SU-DHL-6 (cell line): ENCODE results near the gene MAPK13.
A peak's percentile ranks its signal among the peaks of the same experiment; 100 is the strongest.

Source experiments
- H2AFZ ChIP-seq: fragments of 200-600 bp; sonication (generic); 2 replicates; pipeline ENCODE4 v1.6.1; 2014; ENCODE audit warnings: low read depth, mild to moderate bottlenecking, moderate library complexity, mixed read lengths, antibody characterized with exemption, low read length; ENCODE audit not compliant: severe bottlenecking
- H3F3A ChIP-seq: fragments of 200-600 bp; shearing (Covaris generic); 2 replicates; pipeline ENCODE4 v1.6.0; 2016; ENCODE audit warnings: antibody characterized with exemption, mild to moderate bottlenecking; ENCODE audit not compliant: insufficient read depth
- H3K27ac ChIP-seq: fragments of 200-600 bp; sonication (generic); 2 replicates; pipeline ENCODE4 v1.5.1; 2016; ENCODE audit warnings: low read depth, mild to moderate bottlenecking, low read length, moderate library complexity, mixed read lengths
- H3K27me3 ChIP-seq: fragments of 200-600 bp; sonication (generic), shearing (Covaris generic); 2 replicates; pipeline ENCODE4 v1.6.0; 2014; ENCODE audit warnings: mild to moderate bottlenecking, low read length
- H3K36me3 ChIP-seq: fragments of 200-600 bp; sonication (generic); 2 replicates; pipeline ENCODE4 v1.6.1; 2014; ENCODE audit warnings: mild to moderate bottlenecking, low read length, mixed read lengths
- H3K4me2 ChIP-seq: fragments of 300-600, 200-600 bp; shearing (Covaris generic), sonication (generic); 2 replicates; pipeline ENCODE4 v1.6.0; 2014; ENCODE audit warnings: low read length, low read depth, mild to moderate bottlenecking; ENCODE audit not compliant: poor library complexity, severe bottlenecking
- H3K4me3 ChIP-seq: fragments of 200-600 bp; sonication (generic); 2 replicates; pipeline ENCODE4 v1.5.1; 2014; ENCODE audit warnings: antibody characterized with exemption, low read length, mild to moderate bottlenecking, mixed read lengths; ENCODE audit not compliant: insufficient read depth, poor library complexity, severe bottlenecking
- H3K79me2 ChIP-seq: fragments of 200-600 bp; sonication (generic); 2 replicates; pipeline ENCODE4 v1.6.1; 2014; ENCODE audit warnings: mild to moderate bottlenecking, low read length, moderate library complexity; ENCODE audit not compliant: insufficient read depth
- H3K9ac ChIP-seq: fragments of 200-600 bp; sonication (generic); 2 replicates; pipeline ENCODE4 v1.7.0; 2014; ENCODE audit warnings: mild to moderate bottlenecking, low read length
- H3K9me2 ChIP-seq: fragments of 200-600 bp; sonication (generic); replicated peaks from 2 replicates; pipeline ENCODE4 v1.6.1; 2014; ENCODE audit warnings: low read length; ENCODE audit not compliant: insufficient read depth
- H3K9me3 ChIP-seq: fragments of 200-600 bp; sonication (generic); 2 replicates; pipeline ENCODE4 v1.6.1; 2014; ENCODE audit warnings: low read length, mixed read lengths; ENCODE audit not compliant: insufficient read depth
- H4K20me1 ChIP-seq: fragments of 200-600 bp; sonication (generic); 2 replicates; pipeline ENCODE4 v1.6.1; 2014; ENCODE audit warnings: low read depth, mild to moderate bottlenecking, antibody characterized with exemption, low read length, moderate library complexity, mixed read lengths
- CTCF ChIP-seq: fragments of 200-600 bp; sonication (generic); IDR thresholded peaks from one replicate; pipeline ENCODE4 v1.5.1; 2017; ENCODE audit warnings: antibody characterized with exemption, mild to moderate bottlenecking, low read length, moderate library complexity; ENCODE audit not compliant: insufficient read depth, poor library complexity, severe bottlenecking
- EZH2phosphoT487 ChIP-seq: fragments of 200-600 bp; sonication (generic), shearing (Covaris generic); conservative IDR thresholded peaks from 2 replicates; pipeline ENCODE4 v1.6.1; 2018; ENCODE audit warnings: mild to moderate bottlenecking, antibody characterized with exemption, low read length, moderate library complexity, mixed read lengths

MAPK13 gene

DNA sequence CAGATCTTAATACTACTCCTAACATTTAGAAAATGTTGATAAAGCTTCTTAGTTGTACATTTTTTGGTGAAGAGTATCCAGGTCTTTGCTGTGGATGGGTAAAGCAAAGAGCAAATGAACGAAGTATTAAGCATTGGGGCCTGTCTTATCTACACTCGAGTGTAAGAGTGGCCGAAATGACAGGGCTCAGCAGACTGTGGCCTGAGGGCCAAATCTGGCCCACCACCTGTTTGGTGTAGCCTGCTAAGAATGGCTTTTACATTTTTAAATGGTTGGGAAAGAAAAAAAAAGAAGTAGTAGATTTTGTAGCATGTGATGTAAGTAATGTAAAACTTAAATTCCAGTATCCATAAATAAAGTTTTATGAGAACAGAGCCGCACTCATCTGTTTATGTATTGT is 19.4 kb upstream of the MAPK13 start:
- Histone ChIP-seq H3K27me3 (no peaks in the 10 kb centered on the region), H4K20me1 (no peaks in the 10 kb centered on the region), H3K27ac (peak overlapping the region; percentile 91), H3K9me3 (no peaks in the 10 kb centered on the region), H3K36me3 (peaks cover 6% of the 10 kb centered on the region; the same call in 1 of the 2 replicates), H3K4me2 (peak overlapping the region; percentile 54), H3K79me2 (peaks cover 9% of the 10 kb centered on the region; the same call in 1 of the 2 replicates), H3F3A (peaks cover 84% of the 10 kb centered on the region), H3K9me2 (no peaks in the 10 kb centered on the region), H2AFZ (no peak overlapping the region), H3K4me3 (no peak overlapping the region), H3K9ac (peak overlapping the region; percentile 39)
- TF ChIP-seq EZH2phosphoT487, result no peak
- TF ChIP-seq CTCF, result no peak

GRCh38 chr6:36111526-36111925 is 18.8 kb upstream of the MAPK13 start:
- H3K4me3 ChIP-seq, result no peak overlapping the region
- peak overlapping the region; percentile 91 for H3K27ac ChIP-seq
- H2AFZ ChIP-seq, result no peak overlapping the region
- H3K36me3 ChIP-seq, result peaks cover 2% of the 10 kb centered on the region; the same call in 1 of the 2 replicates
- H3K9me2 ChIP-seq, result no peaks in the 10 kb centered on the region
- H3K79me2 ChIP-seq, result peaks cover 9% of the 10 kb centered on the region; the same call in 1 of the 2 replicates
- TF ChIP-seq EZH2phosphoT487 (no peak), CTCF (no peak)
- peak overlapping the region; percentile 54 for H3K4me2 ChIP-seq
- peaks cover 91% of the 10 kb centered on the region for H3F3A ChIP-seq
- no peaks in the 10 kb centered on the region for H4K20me1 ChIP-seq
- peak overlapping the region; percentile 39 for H3K9ac ChIP-seq
- no peaks in the 10 kb centered on the region for H3K9me3 ChIP-seq
- no peaks in the 10 kb centered on the region for H3K27me3 ChIP-seq

DNA sequence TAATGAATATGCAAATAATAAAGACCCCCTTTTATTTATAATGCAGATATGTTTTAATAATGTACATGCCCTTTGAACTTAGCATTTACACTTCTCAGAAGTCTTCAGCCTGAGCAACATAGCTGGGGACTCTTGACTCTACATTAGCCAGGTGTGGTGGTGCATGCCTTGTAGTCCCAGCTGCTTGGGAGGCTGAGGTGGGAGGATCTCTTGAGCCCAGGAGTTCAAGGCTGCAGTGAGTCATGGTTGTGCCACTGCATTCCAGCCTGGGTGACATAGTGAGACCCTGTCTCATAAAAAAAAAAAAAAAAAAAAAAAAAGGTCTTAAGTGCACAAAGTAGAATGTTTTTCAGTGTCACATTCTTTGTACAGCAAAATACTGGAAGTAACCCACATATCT is 17.3 kb upstream of the MAPK13 start:
- no peaks in the 10 kb centered on the region for H3K9me3 ChIP-seq
- no peak overlapping the region for H2AFZ ChIP-seq
- H3K9ac ChIP-seq, result peak overlapping the region; percentile 36
- TF ChIP-seq CTCF, result no peak
- no peak for TF ChIP-seq EZH2phosphoT487
- H3K36me3 ChIP-seq, result 0 out of 2 replicates have a peak, but pooled peaks cover 2% of the 10 kb centered on the region
- H3K79me2 ChIP-seq, result peaks cover 9% of the 10 kb centered on the region; the same call in 1 of the 2 replicates
- no peaks in the 10 kb centered on the region for H4K20me1 ChIP-seq
- H3K27me3 ChIP-seq, result no peaks in the 10 kb centered on the region
- H3K9me2 ChIP-seq, result no peaks in the 10 kb centered on the region
- peak overlapping the region; percentile 64 for H3K4me2 ChIP-seq
- peaks cover 89% of the 10 kb centered on the region for H3F3A ChIP-seq
- peak overlapping the region; percentile 91 for H3K27ac ChIP-seq
- H3K4me3 ChIP-seq, result peak overlapping the region; percentile 3

DNA sequence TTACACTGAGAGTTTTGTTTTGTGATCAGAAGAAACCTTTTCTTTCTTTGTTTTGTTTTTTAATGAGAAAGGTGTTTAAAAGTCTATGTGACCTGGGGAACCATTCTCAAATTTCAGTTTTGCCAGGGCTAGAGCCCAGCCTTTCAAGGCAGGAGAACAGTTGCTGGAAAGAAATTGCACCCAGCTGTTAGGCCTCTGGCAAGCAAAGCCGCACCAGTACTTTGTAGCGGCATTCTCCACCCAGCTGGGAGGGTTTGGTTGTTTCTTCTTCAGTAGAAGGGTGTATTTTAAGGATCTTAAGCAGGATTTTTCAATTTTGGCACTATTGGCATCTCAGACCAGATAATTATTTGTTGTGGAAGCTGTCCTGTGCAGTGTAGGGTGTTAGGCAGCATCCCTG is 16.6 kb upstream of the MAPK13 start:
- Histone ChIP-seq H4K20me1 (no peaks in the 10 kb centered on the region), H3K4me3 (peak overlapping the region; percentile 3), H3K36me3 (0 out of 2 replicates have a peak, but pooled peaks cover 2% of the 10 kb centered on the region), H3K27ac (peak overlapping the region; percentile 91), H3K9me2 (no peaks in the 10 kb centered on the region), H3F3A (peaks cover 86% of the 10 kb centered on the region), H2AFZ (no peak overlapping the region), H3K9me3 (no peaks in the 10 kb centered on the region), H3K4me2 (peak overlapping the region; percentile 64), H3K79me2 (peaks cover 9% of the 10 kb centered on the region; the same call in 1 of the 2 replicates), H3K9ac (peak overlapping the region; percentile 36), H3K27me3 (no peaks in the 10 kb centered on the region)
- TF ChIP-seq CTCF, result no peak
- no peak for TF ChIP-seq EZH2phosphoT487
